Lower leg skin (tissue), 4 donors: ENCODE data around the gene PLCG2. TPM values are rescaled to one million over a fixed set of nuclear protein-coding genes. Genes with fewer than 3 reads are reported as not detected.

Experiments
- DNase-seq, 2 donors: peaks; one replicate each; pipeline ENCODE4 v3.0.0-alpha.2; 2019; ENCODE audit warnings: low spot score in 2 of 2
- H3K4me3 ChIP-seq: fragments of 200-600 bp; sonication (generic); 2 replicates; pipeline ENCODE4 v1.5.1; 2017; ENCODE audit warnings: mild to moderate bottlenecking, low read depth; ENCODE audit not compliant: poor library complexity, severe bottlenecking
- CTCF ChIP-seq, 3 donors: fragments of 450-650 bp; IDR thresholded peaks; one replicate each; pipeline ENCODE4 v1.5.1; 2016; ENCODE audit warnings: antibody characterized with exemption in 3 of 3, mild to moderate bottlenecking in 3 of 3, moderate library complexity in 2 of 3
- POLR2A ChIP-seq, 2 donors: fragments of 450-650 bp; IDR thresholded peaks; one replicate each; pipeline ENCODE4 v1.6.1; 2016 to 2017; ENCODE audit warnings: antibody characterized with exemption in 2 of 2, mild to moderate bottlenecking in 1 of 2, moderate library complexity in 1 of 2
- WGBS, 2 donors: methylation state at CpG; one replicate each; pipeline ENCODE4 v1.1.5; 2018; 5-methylcytosine and 5-hydroxymethylcytosine counted together
- intact Hi-C: fragments of 100-400 bp; cut with DNase I; formaldehyde crosslinking; loops from one replicate; pipeline ENCODE4 v1.15.0; 2023; ENCODE audit warnings: low total_unique reads
- total RNA-seq, 4 donors: library from RNA; depleted of rRNA; stranded (reverse); fragments of >200 nt; gene quantifications; one replicate each; pipeline ENCODE4 v1.1.0, GENCODE V29; 2016

The PLCG2 gene
- total RNA-seq, 4 donors from 2014 or later, result 7.0 to 14.1 (median 10.2) TPM

GRCh38 chr16:81821436-81822128 is 42.5 kb downstream of the PLCG2 start:
- intact Hi-C loops, result no loop called here
- no peak for TF ChIP-seq POLR2A (IDR thresholded peaks at IDR 0.05)
- no peak for TF ChIP-seq CTCF (IDR thresholded peaks at IDR 0.05)
- no peak for DNase-seq
- 79 to 82% methylated on average over 10 of the region's 10 CpGs for WGBS, 2 donors
- H3K4me3 ChIP-seq, result no peak overlapping the region

GRCh38 chr16:81823111-81823510 is 44.0 kb downstream of the PLCG2 start:
- TF ChIP-seq POLR2A (IDR thresholded peaks at IDR 0.05), result no peak
- TF ChIP-seq CTCF (IDR thresholded peaks at IDR 0.05), result no peak

GRCh38 chr16:81823734-81824133 is 44.6 kb downstream of the PLCG2 start:
- 70 to 85% methylated on average over 1 of the region's 1 CpG for WGBS, 2 donors
- no peak for TF ChIP-seq POLR2A (IDR thresholded peaks at IDR 0.05)
- TF ChIP-seq CTCF (IDR thresholded peaks at IDR 0.05), result no peak
- intact Hi-C loops, result no loop called here
- no peak overlapping the region for H3K4me3 ChIP-seq
- no peak for DNase-seq

More at GRCh38 chr16:81823111-81823510, 44.0 kb downstream of the PLCG2 start:
- DNase-seq, result no peak
- no peak overlapping the region for H3K4me3 ChIP-seq
- WGBS, 2 donors, result 51 to 62% methylated on average over 6 to 8 of the region's 8 CpGs
- intact Hi-C loops, result no loop called here

GRCh38 chr16:81826523-81826922 is 47.4 kb downstream of the PLCG2 start:
- intact Hi-C loops, result no loop called here
- no peak overlapping the region for H3K4me3 ChIP-seq
- no peak for DNase-seq
- WGBS, 2 donors, result 92% methylated on average over 5 of the region's 5 CpGs
- no peak for TF ChIP-seq POLR2A (IDR thresholded peaks at IDR 0.05)

- H3K4me3 ChIP-seq, result no peak overlapping the region
- intact Hi-C loops, result no loop called here
- 62 to 64% methylated on average over 8 to 9 of the region's 9 CpGs for WGBS, 2 donors
- no peak for DNase-seq
- no peak for TF ChIP-seq CTCF (IDR thresholded peaks at IDR 0.05)
- no peak for TF ChIP-seq POLR2A (IDR thresholded peaks at IDR 0.05)
These were observed 51.9 kb downstream of the PLCG2 start for GRCh38 chr16:81830845-81831540.

GRCh38 chr16:81831722-81832126 is 52.6 kb downstream of the PLCG2 start:
- 77 to 84% methylated on average over 8 of the region's 8 CpGs for WGBS, 2 donors
- no peak overlapping the region for H3K4me3 ChIP-seq
- DNase-seq, result peak in 1 of 2 donors; percentile 37
- intact Hi-C loops, result no loop called here
- no peak for TF ChIP-seq CTCF (IDR thresholded peaks at IDR 0.05)
- no peak for TF ChIP-seq POLR2A (IDR thresholded peaks at IDR 0.05)
